H1 (cell line): ENCODE data around the gene CACNA1F. TPM values are rescaled to one million over a fixed set of nuclear protein-coding genes. Genes with fewer than 3 reads are reported as not detected.

Source experiments
- JUND ChIP-seq: IDR thresholded peaks from 2 replicates; pipeline ENCODE4 v1.6.1; 2011; ENCODE audit warnings: mild to moderate bottlenecking, improper control_type of control experiment, low read length
- SUZ12 ChIP-seq: fragments of 200-600 bp; sonication (generic); IDR thresholded peaks from 2 replicates; pipeline ENCODE4 v1.6.1; 2012; ENCODE audit warnings: mild to moderate bottlenecking, inconsistent platforms, low read length, moderate library complexity, mixed read lengths
- polyA plus RNA-seq, 7 experiments: library from polyadenylated mRNA; depleted of rRNA in 3 of 7; stranded (reverse) in 5 of 7; unstranded in 2 of 7; fragments of >200 nt in 5 of 7; fragments of 200-250 nt in 2 of 7; gene quantifications; 1 replicate in 5 of 7; 2 replicates in 1 of 7; 4 replicates in 1 of 7; pipeline versions ENCODE4 v1.2.1 to v1.2.3, GENCODE V29; 2011 to 2013; ENCODE audit warnings: missing spikeins in 2 of 7, mixed read lengths in 2 of 7
- total RNA-seq: library from RNA; stranded (reverse); fragmentation: NEBNext Ultra II Directional; extraction: Animal tissue kit (Norgen Biotek cat#: 25700); gene quantifications from 2 replicates; pipeline ENCODE4 v1.2.1, GENCODE V29; 2021

CACNA1F gene
- total and polyA plus RNA-seq, 2 of the 8 experiments (the other 6 are each of a cell fraction or from before 2014, with no cell fraction given), result 0.59 to 0.84 TPM

GRCh38 chrX:49199315-49199595 is 33.9 kb downstream of the CACNA1F start (continued):
- TF ChIP-seq SUZ12, result no peak
- no peak for TF ChIP-seq JUND
